Astrocyte (in vitro differentiated cells and primary cell): ENCODE results near the gene COPS6.

ENCODE experiments used
- CTCF ChIP-seq: IDR thresholded peaks from 2 replicates; pipeline ENCODE4 v1.5.1; 2011; ENCODE audit warnings: low read depth, mild to moderate bottlenecking, inconsistent platforms, low read length, moderate library complexity; ENCODE audit not compliant: insufficient read depth
- EZH2 ChIP-seq: IDR thresholded peaks from 2 replicates; pipeline ENCODE4 v1.6.1; 2012; ENCODE audit warnings: mild to moderate bottlenecking, low read length, inconsistent platforms; ENCODE audit not compliant: insufficient read depth

- TF ChIP-seq CTCF, result no peak
- no peak for TF ChIP-seq EZH2
Measured at GRCh38 chr7:100089458-100090196, 858 bp downstream of the COPS6 start.
